ENCODE data around the gene RNF141.

Gene RNF141

GRCh38 chr11:10561043-10561818 is 20.2 kb upstream of the RNF141 start:
- no peak for DNase-seq

GRCh38 chr11:10558288-10558687 is 17.3 kb upstream of the RNF141 start:
- no peak for DNase-seq

- no peak for DNase-seq
These were observed 15.6 kb upstream of the RNF141 start for GRCh38 chr11:10556590-10556989.

GRCh38 chr11:10551845-10552352 is 10.9 kb upstream of the RNF141 start:
- no peak for DNase-seq

DNA sequence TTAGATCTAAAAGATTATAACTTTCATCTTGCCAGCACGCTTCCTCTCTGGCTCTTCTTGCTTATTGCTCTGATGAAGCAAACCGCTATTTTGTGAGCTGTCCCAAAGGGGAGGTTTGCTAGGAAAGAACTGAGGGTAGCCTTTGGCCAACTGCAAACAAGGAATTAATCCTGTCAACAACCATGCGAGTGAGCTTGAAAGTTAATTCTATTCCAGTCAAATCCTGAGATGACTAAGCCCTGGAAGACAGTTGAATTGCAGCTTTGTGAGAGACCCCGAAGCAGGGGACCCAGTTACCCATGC is 10.3 kb upstream of the RNF141 start:
- DNase-seq: no peak

DNA sequence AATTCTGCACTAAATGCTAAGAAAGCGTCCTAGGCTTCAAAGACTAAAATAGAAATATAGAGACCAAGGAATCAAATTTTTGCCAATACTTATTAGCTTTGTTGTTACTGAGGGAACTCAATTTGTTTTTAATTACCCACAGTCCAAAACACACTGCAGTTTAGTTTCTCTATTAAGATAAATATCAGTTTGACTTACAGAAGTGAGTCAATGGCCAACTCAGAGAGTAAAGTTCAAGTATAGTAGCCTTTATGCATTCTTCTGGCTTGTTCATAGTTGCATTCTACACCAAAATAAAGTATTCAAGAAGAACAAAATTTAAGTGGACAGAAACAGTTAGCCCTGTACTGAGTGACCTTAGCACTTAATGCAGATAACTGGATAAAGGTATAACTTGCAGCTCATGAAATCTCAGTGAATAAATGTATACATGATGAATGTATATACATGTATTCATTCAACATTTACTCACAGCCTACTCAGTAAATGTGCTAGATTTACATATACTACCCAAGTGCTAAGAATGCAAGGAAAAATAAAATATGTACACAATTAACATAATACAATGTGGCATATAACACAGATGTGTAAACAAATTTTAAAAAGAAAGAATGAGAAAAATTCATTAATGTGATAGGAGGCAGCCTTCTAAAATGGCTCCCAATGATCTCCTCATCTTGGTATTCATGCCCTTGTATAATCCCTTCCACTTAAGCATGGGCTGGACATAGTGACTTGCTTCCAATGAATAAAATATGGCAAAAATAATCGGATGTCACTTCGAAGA is 9.7 kb upstream of the RNF141 start:
- DNase-seq: peak; percentile 35

DNA sequence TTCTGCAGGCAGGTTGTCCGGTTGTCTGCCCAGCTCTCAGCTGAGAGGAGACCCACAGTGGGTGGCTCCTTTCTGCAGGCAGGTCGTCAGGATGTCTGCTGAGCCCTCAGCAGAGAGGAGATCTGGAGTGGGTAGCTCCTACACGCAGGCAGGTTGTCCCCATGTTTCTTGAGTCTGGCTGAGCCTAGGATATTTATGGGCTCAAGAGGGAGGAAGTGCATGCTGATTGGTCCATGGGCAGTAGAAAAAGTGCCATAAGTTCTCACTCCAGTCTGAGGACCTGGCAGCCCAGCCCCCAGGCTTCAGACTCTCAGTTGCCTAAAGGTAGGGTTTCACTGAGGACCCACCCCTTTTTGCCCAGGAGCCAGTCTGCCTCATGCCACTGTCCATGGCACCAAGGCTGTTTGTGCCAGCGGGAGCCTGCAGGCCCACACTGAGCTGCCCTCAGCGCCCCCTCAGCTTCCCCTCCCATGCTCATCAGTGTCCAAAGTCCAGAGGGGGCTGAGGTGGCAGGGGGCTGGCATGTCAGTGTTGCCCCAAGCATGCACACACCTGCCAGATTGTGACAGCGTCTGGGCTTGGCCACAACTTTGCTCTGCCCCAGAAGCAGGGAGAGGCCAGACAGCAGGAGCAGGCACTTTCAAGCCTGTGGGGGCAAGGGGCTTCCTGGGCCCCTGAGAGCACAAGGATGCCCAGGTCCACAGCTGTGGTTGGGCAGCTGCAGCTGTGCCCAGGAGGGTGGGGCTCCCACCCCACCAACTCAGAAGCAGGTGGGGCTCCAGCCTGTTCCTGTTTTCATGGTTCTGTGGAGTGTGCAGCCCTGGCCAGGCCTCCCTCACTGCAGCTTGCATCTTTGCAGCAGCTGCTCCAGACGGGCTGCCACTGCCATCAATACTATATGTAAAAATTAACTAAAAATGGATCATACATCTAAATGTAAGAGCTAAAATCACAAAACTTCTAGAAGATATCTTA is 3.8 kb upstream of the RNF141 start:
- no peak for DNase-seq

DNA sequence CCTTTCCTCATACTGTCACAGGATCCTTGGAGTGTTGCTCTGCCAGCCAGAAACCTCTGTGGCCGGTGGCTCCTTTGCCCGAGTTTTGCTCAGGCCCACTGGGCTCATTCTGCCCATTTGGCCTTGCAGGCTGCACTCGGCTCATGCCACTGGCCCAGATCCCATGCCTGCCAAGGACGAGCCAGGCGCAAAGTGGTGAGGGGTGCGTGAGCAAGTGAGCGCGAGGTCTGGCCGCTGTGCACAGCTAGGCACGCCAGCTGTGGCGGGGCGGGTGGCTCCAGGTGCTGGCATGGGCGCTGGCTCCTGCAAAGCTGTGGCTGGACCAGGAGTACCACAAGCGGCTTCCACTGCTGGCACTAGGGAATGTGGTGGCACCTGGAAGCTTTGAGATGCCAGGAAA is 2.8 kb upstream of the RNF141 start:
- DNase-seq: no peak

- no peak for DNase-seq
These were observed 1.8 kb upstream of the RNF141 start for GRCh38 chr11:10542776-10543175.

- DNase-seq: peak; percentile 8
These were observed 559 bp upstream of the RNF141 start for GRCh38 chr11:10541561-10541930.

GRCh38 chr11:10540546-10540914 is 457 bp downstream of the RNF141 start:
- peak; percentile 21 for DNase-seq

GRCh38 chr11:10539339-10539738 is 1.6 kb downstream of the RNF141 start:
- DNase-seq: no peak

DNA sequence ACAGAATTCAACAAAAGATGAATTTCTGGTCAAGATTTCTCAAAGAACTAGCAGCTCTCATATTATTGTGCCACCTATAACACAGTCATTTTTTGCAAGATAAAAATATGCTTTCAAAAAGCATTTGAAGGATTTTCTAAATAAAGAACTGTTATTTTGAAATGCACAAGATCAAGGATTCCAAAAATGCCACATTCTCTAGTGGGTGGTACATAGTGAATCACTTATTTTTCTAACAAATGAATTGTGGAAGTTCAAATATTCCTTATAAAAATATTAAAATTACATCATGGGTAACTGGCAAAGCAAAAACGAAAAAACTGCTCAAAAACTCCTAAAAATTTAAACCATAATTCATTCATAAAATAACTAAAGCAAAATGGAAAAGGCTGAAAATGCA is 2.1 kb downstream of the RNF141 start:
- DNase-seq: no peak

GRCh38 chr11:10537600-10537999 is 3.4 kb downstream of the RNF141 start:
- DNase-seq: no peak

- DNase-seq: no peak
These were observed 6.7 kb downstream of the RNF141 start for GRCh38 chr11:10534316-10534715.

DNA sequence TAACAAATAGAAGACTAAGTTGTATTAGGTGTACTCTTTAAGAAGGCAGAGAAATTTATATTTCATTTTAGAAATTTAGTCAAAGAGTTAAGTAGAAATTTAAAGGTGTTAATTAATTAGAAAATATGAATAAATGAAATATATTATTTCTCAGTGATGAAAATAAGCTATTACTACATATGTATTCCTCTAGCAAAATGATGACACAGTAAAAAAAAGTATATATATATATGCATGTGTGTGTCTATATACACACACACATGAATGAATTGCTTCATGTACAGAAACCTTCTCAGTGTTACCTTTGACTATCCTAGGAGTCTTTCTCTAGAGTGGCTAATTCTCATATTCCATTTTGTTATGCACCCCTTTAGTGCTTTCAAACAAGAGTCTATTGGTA is 7.7 kb downstream of the RNF141 start:
- no peak for DNase-seq

DNA sequence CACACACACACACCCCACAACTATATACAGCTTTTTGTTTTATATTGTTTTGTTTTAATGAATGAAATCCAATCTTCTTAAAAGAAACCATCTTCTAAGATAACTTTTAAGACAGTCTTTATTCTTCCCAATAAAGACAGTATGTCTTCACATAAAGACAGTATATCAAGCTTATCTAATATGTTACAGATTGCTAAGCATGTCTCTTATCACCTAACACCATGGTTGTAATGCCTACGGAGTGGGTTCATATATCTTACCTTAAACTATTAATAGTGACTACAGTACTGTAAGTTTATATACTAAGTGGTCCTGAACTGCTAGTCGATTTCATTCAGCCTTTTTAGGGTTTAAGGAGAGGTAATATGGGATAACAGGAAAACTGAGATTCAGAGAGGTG is 8.5 kb downstream of the RNF141 start:
- DNase-seq: no peak

DNA sequence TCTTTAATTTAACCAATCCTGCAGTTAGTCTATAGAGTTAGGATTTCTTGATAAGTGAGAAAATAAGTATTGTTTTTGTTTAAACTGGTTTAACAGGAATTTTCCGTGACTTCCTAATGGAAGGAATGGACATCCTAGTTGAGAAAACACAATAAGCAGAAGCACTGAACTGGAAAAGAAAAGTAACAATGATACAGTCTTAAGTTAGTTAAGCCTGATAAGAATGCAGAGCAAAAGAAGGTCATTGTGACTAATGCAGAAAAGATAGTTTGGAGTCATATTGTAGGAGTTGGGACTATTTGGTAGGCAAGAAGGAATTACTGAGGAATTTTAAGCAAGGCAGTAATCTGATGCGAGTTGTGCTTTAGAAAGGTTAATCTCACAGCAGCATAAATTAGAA is 11.7 kb downstream of the RNF141 start:
- DNase-seq: peak; percentile 26

- peak; percentile 6 for DNase-seq
These were observed 12.9 kb downstream of the RNF141 start for GRCh38 chr11:10528121-10528520.

DNA sequence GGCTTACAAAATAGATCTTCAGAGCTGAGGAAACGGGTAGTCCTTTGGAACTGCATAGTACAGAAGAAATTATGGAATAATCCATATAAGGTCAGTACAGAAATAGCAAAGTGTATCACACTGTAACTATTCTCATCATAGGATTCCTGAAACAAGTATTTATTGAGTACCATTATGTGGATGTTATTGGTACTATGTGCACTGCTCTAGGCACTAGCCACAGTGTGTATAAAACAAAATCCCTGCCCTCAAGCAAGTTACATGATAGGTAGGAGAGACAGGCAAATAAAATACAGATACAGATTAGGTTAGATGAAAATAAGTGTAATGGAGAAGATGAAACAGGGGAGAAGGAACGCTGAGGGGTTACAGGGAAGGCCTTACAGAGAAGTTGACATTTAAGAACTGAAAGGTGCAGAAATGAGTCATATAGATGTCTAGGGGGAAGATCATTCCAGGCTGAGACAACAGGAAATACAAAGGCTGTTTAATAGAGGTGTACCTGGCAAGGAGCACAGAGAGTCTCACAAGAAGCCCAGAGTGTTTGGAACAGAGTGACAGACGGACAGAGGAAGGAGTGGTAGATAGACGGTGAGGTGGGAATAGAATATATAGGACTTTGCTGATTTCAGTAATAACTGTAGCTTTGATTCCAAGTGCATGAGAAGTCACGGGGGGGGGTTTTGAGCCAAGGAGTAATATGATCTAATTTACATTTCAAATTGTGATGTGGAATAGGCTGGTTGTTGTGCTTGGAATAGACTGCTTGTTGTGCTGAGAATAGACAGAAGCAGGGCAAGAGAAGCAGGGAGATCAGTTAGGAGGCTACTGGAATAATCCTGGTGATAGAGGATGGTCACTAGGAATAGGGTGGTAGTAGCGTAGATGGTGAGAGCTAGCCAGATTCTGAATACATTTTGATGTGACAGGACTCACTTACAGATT is 13.7 kb downstream of the RNF141 start:
- DNase-seq: peak; percentile 4

- DNase-seq: no peak
These were observed 16.5 kb downstream of the RNF141 start for GRCh38 chr11:10524471-10524870.

DNA sequence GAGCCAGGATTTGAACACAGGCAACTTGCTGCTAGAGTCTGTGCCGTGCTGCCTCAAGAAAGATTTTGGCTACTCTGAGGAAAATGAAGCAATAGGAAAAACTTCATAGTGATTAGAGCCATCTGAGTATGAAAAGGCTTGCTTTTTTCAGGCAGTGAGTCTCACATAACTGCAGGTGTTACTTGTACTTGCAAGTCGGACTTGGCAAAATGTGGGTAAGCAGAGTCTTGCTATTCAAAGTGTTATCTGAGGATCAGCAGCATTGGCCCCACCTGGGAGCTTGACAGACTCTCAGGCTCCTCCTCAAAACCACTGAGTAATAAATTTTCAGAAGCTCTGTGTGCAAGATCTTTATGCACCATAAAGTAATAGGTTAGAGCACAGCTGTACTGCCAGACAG is 18.1 kb downstream of the RNF141 start:
- no peak for DNase-seq

Data from fibroblast of upper back skin (primary cell).